ENCODE measurements around the gene MED22.

DNA sequence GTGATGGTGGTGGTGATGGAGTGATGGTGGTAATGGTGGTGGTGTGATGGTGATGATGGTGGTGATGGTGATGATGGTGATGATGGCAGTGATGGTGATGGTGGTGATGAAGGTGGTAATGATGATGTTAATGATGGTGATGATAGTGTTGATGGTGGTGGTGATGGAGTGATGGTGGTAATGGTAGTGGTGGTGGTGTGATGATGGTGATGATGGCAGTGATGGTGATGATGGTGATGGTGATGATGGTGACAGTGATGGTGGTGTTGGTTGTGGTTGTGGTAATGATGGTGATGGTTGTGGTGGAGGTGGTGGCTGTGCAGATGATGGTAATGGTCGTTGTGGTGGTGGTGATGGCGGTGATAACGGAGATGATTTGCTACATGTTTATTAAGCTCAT, 35.5 kb upstream of the MED22 start:
- TF ChIP-seq OSR1 (CRISPR knock-in tag; IDR thresholded peaks at IDR 0.05) (no peak), TSHZ2 (CRISPR knock-in tag; IDR thresholded peaks at IDR 0.05) (no peak), ZFP3 (CRISPR knock-in tag; IDR thresholded peaks at IDR 0.05) (no peak), ZNF8 (CRISPR knock-in tag; IDR thresholded peaks at IDR 0.05) (no peak), ZC3H10 (CRISPR knock-in tag; IDR thresholded peaks at IDR 0.05) (no peak), ARNTL (CRISPR knock-in tag; IDR thresholded peaks at IDR 0.05; ENCODE audit: borderline replicate concordance, low read depth) (no peak)
- TF ChIP-seq, protein P1, sequence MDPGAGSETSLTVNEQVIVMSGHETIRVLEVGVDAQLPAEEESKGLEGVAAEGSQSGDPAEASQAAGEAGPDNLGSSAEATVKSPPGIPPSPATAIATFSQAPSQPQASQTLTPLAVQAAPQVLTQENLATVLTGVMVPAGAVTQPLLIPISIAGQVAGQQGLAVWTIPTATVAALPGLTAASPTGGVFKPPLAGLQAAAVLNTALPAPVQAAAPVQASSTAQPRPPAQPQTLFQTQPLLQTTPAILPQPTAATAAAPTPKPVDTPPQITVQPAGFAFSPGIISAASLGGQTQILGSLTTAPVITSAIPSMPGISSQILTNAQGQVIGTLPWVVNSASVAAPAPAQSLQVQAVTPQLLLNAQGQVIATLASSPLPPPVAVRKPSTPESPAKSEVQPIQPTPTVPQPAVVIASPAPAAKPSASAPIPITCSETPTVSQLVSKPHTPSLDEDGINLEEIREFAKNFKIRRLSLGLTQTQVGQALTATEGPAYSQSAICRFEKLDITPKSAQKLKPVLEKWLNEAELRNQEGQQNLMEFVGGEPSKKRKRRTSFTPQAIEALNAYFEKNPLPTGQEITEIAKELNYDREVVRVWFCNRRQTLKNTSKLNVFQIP (CRISPR knock-in tag; IDR thresholded peaks at IDR 0.05; ENCODE audit: borderline replicate concordance, low read depth) = no peak
